ENCODE data around the gene IDE.
"Not testable (repeated sequence)": the region's sequence is repeated elsewhere in the genome, so short reads cannot be mapped to it uniquely, and the experiment has no call there.

GRCh38 chr10:92569663-92570062 lies 4.2 kb downstream of the IDE start:
- not testable (repeated sequence) for TF ChIP-seq CTCF, POLR2AphosphoS5, POLR2A (IDR thresholded peaks at IDR 0.05)

Data from upper lobe of left lung (tissue), 4 donors.